Epithelial cell of esophagus (primary cell): Measurements from ENCODE around the gene CCDC190.
A peak's percentile ranks its signal among the peaks of the same experiment; 100 is the strongest.

ENCODE experiments used
- DNase-seq: peaks from one replicate; pipeline ENCODE4 v3.0.0; 2010; ENCODE audit warnings: low read depth
- H3K4me3 ChIP-seq: 2 replicates; pipeline ENCODE4 v1.5.1; 2011; ENCODE audit warnings: mild to moderate bottlenecking, low read length, control low read depth
- TF ChIP-seq, protein P1 (sequence below): IDR thresholded peaks from 2 replicates; pipeline ENCODE4 v1.5.1; 2011; ENCODE audit warnings: low read depth, mild to moderate bottlenecking, low read length, control low read depth, inconsistent platforms; ENCODE audit not compliant: insufficient read depth; ENCODE audit errors: missing control alignments

The CCDC190 gene

DNA sequence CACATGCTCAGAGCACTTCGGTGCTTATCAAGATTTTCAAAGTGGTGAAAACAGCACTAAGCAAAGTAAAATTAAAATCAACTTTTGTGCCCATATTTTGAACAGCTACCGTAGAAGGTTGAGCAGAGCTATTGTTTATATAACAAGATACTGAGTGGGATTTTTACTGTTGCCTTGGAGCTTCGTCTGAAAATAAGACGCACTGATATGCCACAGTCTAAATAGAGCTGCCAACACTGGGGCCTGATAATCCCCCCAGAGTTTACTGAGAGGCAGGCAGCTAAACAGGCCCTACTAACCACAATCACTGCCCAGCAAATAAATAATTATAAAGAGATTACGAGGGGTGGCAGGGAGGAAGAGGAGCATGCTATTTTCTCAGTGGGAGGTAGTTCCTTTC lies 650 bp upstream of the CCDC190 start:
- DNase-seq: no peak
- TF ChIP-seq, protein P1, sequence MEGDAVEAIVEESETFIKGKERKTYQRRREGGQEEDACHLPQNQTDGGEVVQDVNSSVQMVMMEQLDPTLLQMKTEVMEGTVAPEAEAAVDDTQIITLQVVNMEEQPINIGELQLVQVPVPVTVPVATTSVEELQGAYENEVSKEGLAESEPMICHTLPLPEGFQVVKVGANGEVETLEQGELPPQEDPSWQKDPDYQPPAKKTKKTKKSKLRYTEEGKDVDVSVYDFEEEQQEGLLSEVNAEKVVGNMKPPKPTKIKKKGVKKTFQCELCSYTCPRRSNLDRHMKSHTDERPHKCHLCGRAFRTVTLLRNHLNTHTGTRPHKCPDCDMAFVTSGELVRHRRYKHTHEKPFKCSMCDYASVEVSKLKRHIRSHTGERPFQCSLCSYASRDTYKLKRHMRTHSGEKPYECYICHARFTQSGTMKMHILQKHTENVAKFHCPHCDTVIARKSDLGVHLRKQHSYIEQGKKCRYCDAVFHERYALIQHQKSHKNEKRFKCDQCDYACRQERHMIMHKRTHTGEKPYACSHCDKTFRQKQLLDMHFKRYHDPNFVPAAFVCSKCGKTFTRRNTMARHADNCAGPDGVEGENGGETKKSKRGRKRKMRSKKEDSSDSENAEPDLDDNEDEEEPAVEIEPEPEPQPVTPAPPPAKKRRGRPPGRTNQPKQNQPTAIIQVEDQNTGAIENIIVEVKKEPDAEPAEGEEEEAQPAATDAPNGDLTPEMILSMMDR: no peak
- H3K4me3 ChIP-seq: no peak overlapping the region

GRCh38 chr1:162859191-162859590 lies 1.8 kb downstream of the CCDC190 start:
- TF ChIP-seq, protein P1: no peak
- DNase-seq: no peak
- H3K4me3 ChIP-seq: no peak overlapping the region

- TF ChIP-seq, protein P1: no peak
- H3K4me3 ChIP-seq: no peak overlapping the region
- DNase-seq: peak; percentile 47
These were observed 3.1 kb downstream of the CCDC190 start for GRCh38 chr1:162857850-162858249.

DNA sequence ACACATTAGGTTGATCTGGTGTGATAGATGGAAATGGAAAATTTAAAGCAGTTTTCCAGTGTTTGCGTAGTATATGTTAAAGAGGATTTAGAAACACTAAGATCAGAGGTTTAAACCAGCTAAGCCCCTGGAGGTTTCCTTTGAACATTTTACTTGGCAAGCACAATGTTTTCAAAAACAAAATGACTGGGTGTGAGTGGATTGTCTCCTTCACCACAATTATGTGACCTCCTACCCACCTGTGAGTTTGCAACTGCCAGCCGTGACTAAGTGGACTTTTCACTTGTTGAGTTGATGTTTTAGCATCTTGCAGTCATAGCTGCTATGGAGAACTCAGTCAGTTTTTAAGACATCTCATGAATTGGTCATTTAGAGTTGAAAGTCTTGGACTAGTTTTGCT lies 4.7 kb downstream of the CCDC190 start:
- TF ChIP-seq, protein P1: no peak
- DNase-seq: peak; percentile 92
- H3K4me3 ChIP-seq: no peak overlapping the region

DNA sequence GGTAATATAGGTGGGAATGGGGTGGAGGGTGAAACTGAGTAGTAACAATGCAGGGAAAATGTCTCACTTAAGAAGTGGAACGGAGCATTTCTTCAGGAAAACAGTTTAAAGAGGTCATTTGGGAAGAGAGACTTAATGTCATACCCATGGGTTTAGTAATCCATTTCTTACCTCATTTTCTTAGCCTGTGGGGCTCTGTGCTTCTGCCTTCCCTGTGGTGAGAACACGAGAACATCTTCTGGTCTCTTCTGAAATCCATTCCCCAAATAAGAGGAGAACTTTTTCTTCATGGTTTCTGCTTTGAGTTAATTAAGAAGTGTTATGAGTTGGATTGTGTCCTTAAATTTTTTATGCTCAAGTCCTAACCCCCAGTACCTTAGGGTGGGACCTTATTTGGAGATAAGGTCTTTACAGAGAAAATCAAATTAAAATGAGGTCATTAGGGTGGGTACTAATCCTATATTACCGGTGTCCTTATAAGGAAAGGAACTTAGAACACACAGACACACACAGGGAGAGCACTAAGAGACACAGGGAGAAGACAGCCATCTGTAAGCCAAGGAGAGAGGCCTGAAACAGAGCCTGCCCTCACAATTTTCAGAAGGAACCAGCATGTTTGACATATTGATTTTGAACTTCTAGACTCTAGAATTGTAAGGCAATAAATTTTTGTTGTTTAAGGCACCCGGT lies 5.4 kb downstream of the CCDC190 start:
- no peak overlapping the region for H3K4me3 ChIP-seq
- DNase-seq: peak; percentile 29
- TF ChIP-seq, protein P1: no peak

- TF ChIP-seq, protein P1: peak; percentile 91
- peak; percentile 79 for DNase-seq
These were observed 6.6 kb downstream of the CCDC190 start for GRCh38 chr1:162854245-162854882.

More at GRCh38 chr1:162854245-162854882, 6.6 kb downstream of the CCDC190 start:
- H3K4me3 ChIP-seq: no peak overlapping the region
